Panc1 (cell line): ENCODE data around the gene RNF144A. TPM values are rescaled to one million over a fixed set of nuclear protein-coding genes. Genes with fewer than 3 reads are reported as not detected.

Experiments used
- ATAC-seq: fragments of 200-7000 bp; cut with Tn5 transposase; 2 replicates; pipeline ENCODE4 v1.9.1; 2020; ENCODE audit warnings: mild to moderate bottlenecking, moderate library complexity
- BruUV-seq: library from RNA; stranded (reverse); fragments of 400-500 nt; replicated peaks from 2 replicates; lab custom pipeline; 2021; lab: Mats Ljungman, UMichigan
- CTCF ChIA-PET: fragments of 300-600 bp; sonication (Branson Sonifier 250); formaldehyde crosslinking; loops from one replicate; lab custom pipeline; 2022; ENCODE audit warnings: antibody characterized with exemption; lab: Charles Lee
- POLR2A ChIA-PET: fragments of 300-600 bp; sonication (Branson Sonifier 250); formaldehyde crosslinking; loops from one replicate; lab custom pipeline; 2022; ENCODE audit warnings: antibody characterized with exemption; lab: Charles Lee
- DNase-seq: peaks from one replicate; pipeline ENCODE4 v3.0.0-alpha.2; 2010; ENCODE audit warnings: low read depth, low spot score
- H3K27ac ChIP-seq: 2 replicates; pipeline ENCODE4 v1.5.1; 2011; ENCODE audit warnings: mild to moderate bottlenecking, low read length, inconsistent platforms
- H3K27me3 ChIP-seq: fragments of 200-500 bp; sonication (Bioruptor generic); 2 replicates; pipeline ENCODE4 v1.6.0; 2014; ENCODE audit warnings: low read length, inconsistent platforms; ENCODE audit not compliant: control insufficient read depth, insufficient read depth
- H3K36me3 ChIP-seq: fragments of 200-500 bp; sonication (Bioruptor generic); 2 replicates; pipeline ENCODE4 v1.5.1; 2014; ENCODE audit warnings: inconsistent platforms, mild to moderate bottlenecking, low read length, moderate library complexity; ENCODE audit not compliant: control insufficient read depth, insufficient read depth
- H3K4me1 ChIP-seq: 2 replicates; pipeline ENCODE4 v1.5.1; 2011; ENCODE audit warnings: inconsistent platforms, mild to moderate bottlenecking, low read length, moderate library complexity; ENCODE audit not compliant: control insufficient read depth, insufficient read depth
- H3K4me3 ChIP-seq, 2 experiments: 2 replicates each; pipeline ENCODE4 v1.5.1; 2011 to 2012; ENCODE audit warnings: low read depth in 2 of 2, low read length in 2 of 2, mild to moderate bottlenecking in 2 of 2, inconsistent platforms in 1 of 2, moderate library complexity in 1 of 2
- H3K9me3 ChIP-seq: fragments of 200-500 bp; sonication (Bioruptor generic); 2 replicates; pipeline ENCODE4 v1.5.1; 2014; ENCODE audit warnings: low read depth, mild to moderate bottlenecking, inconsistent platforms, low read length, moderate library complexity; ENCODE audit not compliant: control insufficient read depth, insufficient read depth
- POLR2AphosphoS5 ChIP-seq: IDR thresholded peaks from 2 replicates; pipeline ENCODE4 v1.6.1; 2012; ENCODE audit warnings: mild to moderate bottlenecking, low read depth, low read length, moderate library complexity
- SIN3A ChIP-seq: IDR thresholded peaks from 2 replicates; pipeline ENCODE4 v1.6.1; 2012; ENCODE audit warnings: low read depth, mild to moderate bottlenecking, low read length, moderate library complexity, borderline replicate concordance; ENCODE audit not compliant: insufficient read depth
- TCF7L2 ChIP-seq: IDR thresholded peaks from 2 replicates; pipeline ENCODE4 v1.6.1; 2011; ENCODE audit warnings: mild to moderate bottlenecking, low read depth, low read length, inconsistent platforms
- in situ Hi-C: cut with HindIII; loops from 2 replicates; pipeline ENCODE4 v1.10.0; 2016; ENCODE audit warnings: low sequenced_read_pairs, low pct_unique_long_range_greater_than_20kb
- intact Hi-C: fragments of 100-400 bp; cut with micrococcal nuclease; formaldehyde crosslinking; loops from one replicate; pipeline ENCODE4 v1.10.0; 2022; ENCODE audit not compliant: unreplicated experiment
- total RNA-seq: library from RNA; stranded (reverse); gene quantifications from one replicate; pipeline ENCODE4 v1.2.1, GENCODE V29; 2021; ENCODE audit not compliant: unreplicated experiment
- TF ChIP-seq, protein P1 (sequence below), 2 experiments: IDR thresholded peaks; 2 replicates each; pipeline ENCODE4 v1.6.1; 2011 to 2012; ENCODE audit warnings: low read depth in 2 of 2, control low read depth in 1 of 2, low read length in 1 of 2, mild to moderate bottlenecking in 1 of 2, moderate library complexity in 1 of 2; ENCODE audit not compliant: insufficient read depth in 1 of 2
- TF ChIP-seq, protein P2 (sequence below): fragments of 450-650 bp; IDR thresholded peaks from 2 replicates; pipeline ENCODE4 v1.5.1; 2017; ENCODE audit warnings: mild to moderate bottlenecking

The RNF144A gene
- total RNA-seq, 1 experiment from 2014 or later = 5.4 TPM

DNA sequence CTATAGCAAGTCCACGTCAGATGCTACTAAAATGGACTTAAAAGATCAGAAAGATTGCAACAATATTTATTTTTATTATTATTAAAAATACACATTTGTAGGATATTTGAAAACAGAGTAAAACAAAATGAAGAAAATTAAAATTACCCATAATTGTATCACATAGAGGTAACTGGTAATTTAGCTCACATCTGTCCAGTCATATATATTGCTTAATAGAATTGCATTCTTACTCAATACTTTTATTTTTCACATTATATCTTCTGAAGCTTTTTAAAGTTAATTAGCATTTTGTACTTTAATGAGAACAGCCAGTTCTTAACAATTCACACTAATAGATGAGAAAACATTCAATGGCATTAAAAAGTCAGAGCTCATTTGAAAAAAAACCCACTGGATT is 11.5 kb upstream of the RNF144A start:
- H3K9me3 ChIP-seq = no peaks in the 10 kb centered on the region
- BruUV-seq = no TSS peak
- H3K27me3 ChIP-seq = peaks cover 2% of the 10 kb centered on the region; the same call in 1 of the 2 replicates
- in situ Hi-C loops (no loop called here), intact Hi-C loops (no loop called here)
- ATAC-seq = no peak
- H3K4me1 ChIP-seq = no peaks in the 10 kb centered on the region
- POLR2A ChIA-PET = interaction anchor here (0.6 kb wide), 1 partner anchor 8 kb away, joined by 9 read pairs; no protein-coding TSS in a partner anchor
- TF ChIP-seq TCF7L2 (no peak), SIN3A (no peak), POLR2AphosphoS5 (no peak)
- TF ChIP-seq, protein P1, sequence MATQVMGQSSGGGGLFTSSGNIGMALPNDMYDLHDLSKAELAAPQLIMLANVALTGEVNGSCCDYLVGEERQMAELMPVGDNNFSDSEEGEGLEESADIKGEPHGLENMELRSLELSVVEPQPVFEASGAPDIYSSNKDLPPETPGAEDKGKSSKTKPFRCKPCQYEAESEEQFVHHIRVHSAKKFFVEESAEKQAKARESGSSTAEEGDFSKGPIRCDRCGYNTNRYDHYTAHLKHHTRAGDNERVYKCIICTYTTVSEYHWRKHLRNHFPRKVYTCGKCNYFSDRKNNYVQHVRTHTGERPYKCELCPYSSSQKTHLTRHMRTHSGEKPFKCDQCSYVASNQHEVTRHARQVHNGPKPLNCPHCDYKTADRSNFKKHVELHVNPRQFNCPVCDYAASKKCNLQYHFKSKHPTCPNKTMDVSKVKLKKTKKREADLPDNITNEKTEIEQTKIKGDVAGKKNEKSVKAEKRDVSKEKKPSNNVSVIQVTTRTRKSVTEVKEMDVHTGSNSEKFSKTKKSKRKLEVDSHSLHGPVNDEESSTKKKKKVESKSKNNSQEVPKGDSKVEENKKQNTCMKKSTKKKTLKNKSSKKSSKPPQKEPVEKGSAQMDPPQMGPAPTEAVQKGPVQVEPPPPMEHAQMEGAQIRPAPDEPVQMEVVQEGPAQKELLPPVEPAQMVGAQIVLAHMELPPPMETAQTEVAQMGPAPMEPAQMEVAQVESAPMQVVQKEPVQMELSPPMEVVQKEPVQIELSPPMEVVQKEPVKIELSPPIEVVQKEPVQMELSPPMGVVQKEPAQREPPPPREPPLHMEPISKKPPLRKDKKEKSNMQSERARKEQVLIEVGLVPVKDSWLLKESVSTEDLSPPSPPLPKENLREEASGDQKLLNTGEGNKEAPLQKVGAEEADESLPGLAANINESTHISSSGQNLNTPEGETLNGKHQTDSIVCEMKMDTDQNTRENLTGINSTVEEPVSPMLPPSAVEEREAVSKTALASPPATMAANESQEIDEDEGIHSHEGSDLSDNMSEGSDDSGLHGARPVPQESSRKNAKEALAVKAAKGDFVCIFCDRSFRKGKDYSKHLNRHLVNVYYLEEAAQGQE (IDR thresholded peaks at IDR 0.05; ENCODE audit: insufficient read depth in 1 of 2, low read depth in 2 of 2, low read length in 1 of 2) = no peak
- H3K36me3 ChIP-seq = no peaks in the 10 kb centered on the region
- no peak for DNase-seq
- no peak overlapping the region for H3K27ac ChIP-seq
- no peak overlapping the region for H3K4me3 ChIP-seq
- CTCF ChIA-PET = no interaction called here

DNA sequence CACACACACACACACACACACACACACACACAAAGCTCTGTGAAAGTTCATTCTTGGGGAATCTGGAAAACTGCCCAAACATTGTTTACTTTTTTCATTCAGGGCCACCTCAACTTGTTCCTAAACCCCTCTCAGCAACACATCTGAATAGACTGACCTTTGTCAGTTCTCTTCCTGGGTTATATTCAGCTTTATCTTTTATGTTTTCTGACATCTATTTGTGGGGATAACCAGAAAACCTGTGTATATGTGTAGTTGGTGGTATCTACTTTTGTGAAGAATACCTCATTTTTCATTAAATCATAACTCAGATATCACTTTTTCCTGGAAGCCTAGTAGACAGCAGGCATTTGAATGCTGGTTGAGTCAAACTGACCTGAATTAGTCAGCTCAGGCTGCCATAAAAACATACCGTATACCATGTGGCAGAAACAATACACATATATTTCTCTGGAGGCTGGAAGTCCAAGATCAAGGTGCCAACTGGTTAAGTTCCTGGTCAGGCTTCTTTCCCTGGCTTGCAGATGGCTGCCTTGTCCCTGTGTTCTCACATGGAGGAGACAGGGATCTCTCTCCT is 11.0 kb upstream of the RNF144A start:
- H3K9me3 ChIP-seq = no peaks in the 10 kb centered on the region
- no peak for DNase-seq
- TF ChIP-seq, protein P2, sequence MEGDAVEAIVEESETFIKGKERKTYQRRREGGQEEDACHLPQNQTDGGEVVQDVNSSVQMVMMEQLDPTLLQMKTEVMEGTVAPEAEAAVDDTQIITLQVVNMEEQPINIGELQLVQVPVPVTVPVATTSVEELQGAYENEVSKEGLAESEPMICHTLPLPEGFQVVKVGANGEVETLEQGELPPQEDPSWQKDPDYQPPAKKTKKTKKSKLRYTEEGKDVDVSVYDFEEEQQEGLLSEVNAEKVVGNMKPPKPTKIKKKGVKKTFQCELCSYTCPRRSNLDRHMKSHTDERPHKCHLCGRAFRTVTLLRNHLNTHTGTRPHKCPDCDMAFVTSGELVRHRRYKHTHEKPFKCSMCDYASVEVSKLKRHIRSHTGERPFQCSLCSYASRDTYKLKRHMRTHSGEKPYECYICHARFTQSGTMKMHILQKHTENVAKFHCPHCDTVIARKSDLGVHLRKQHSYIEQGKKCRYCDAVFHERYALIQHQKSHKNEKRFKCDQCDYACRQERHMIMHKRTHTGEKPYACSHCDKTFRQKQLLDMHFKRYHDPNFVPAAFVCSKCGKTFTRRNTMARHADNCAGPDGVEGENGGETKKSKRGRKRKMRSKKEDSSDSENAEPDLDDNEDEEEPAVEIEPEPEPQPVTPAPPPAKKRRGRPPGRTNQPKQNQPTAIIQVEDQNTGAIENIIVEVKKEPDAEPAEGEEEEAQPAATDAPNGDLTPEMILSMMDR = no peak
- TF ChIP-seq, protein P1 (IDR thresholded peaks at IDR 0.05; ENCODE audit: insufficient read depth in 1 of 2, low read depth in 2 of 2, low read length in 1 of 2) = no peak
- no peak for TF ChIP-seq SIN3A
- TF ChIP-seq TCF7L2 = no peak
- TF ChIP-seq POLR2AphosphoS5 = no peak
- H3K4me1 ChIP-seq = no peaks in the 10 kb centered on the region
- no peaks in the 10 kb centered on the region for H3K36me3 ChIP-seq
- no peak overlapping the region for H3K4me3 ChIP-seq
- in situ Hi-C loops (no loop called here), intact Hi-C loops (no loop called here)
- ChIA-PET POLR2A (interaction anchor here (0.6 kb wide), 1 partner anchor 8 kb away, joined by 9 read pairs; no protein-coding TSS in a partner anchor), CTCF (no interaction called here)
- no peak overlapping the region for H3K27ac ChIP-seq
- no TSS peak for BruUV-seq
- ATAC-seq = no peak
- peaks cover 2% of the 10 kb centered on the region; the same call in 1 of the 2 replicates for H3K27me3 ChIP-seq
